GM21528 (cell line): ENCODE measurements around the gene IKZF3.

Experiments
- ATAC-seq: cut with Tn5 transposase; IDR thresholded peaks from one replicate; pipeline ENCODE4 v1.9.1; 2021; ENCODE audit warnings: mild to moderate bottlenecking, moderate library complexity; ENCODE audit not compliant: unreplicated experiment, low FRiP score

IKZF3 gene

DNA sequence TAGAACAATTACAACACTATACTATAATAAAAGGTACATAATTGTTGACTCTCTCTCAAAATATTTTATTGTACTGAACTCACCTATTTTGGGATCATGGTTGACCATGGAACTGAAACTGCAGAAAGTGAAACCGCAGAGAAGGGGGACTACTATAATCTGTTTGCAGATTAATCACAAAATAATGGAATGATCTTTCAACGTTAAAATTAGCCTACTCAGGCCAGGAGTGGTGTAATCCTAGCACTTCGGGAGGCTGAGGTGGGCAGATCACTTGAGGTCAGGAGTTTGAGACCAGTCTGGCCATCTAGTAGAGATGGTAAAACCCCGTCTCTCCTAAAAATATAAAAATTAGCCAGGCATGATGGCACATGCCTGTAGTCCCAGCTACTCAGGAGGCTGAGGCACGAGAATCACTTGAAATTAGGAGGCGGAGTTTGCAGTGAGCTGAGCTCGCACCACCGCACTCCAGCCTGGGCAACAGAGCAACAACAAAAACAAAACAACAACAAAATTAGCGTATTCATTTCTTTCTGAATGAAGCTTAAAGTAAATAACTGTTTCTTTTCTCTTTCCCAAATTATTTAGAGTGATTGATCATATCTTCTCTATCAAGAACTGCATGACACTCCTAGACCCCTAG is 45.6 kb downstream of the IKZF3 start:
- no peak for ATAC-seq

DNA sequence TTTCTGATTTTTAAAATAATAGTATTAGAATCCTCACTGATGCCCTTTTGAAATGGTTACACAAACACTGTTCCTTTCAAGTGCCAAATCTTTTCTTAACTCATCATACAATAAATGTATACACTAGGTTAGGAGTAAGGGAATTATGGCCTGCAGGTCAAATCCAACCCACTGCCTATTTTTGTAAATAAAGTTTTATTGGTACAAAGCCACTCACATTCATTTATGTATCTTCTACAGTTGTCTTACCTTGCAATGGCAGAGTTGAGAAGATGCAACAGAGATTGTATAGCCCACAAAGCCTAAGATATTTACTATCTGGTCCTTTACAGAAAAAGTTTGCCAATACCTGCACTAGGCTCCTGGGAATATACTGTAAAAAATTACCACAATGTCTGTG is 47.8 kb downstream of the IKZF3 start:
- no peak for ATAC-seq

DNA sequence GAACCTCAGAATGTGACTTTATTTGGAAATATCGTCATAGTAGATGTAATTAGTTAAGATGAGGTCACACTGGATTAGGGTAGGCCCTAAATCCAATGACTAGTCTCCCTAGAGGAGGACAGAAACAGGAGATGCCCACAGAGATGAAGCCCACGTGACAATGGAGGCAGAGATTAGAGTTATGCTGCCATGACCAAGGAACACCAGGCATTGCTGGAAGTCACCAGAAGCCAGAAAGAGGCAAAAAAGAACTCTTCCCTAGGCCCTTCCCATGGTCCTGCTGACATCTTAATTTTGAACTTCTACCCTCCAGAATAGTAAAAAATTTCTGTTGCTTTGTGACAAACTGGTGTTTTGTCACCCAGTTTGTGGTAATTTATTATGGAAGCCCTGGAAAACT is 49.6 kb downstream of the IKZF3 start:
- no peak for ATAC-seq

DNA sequence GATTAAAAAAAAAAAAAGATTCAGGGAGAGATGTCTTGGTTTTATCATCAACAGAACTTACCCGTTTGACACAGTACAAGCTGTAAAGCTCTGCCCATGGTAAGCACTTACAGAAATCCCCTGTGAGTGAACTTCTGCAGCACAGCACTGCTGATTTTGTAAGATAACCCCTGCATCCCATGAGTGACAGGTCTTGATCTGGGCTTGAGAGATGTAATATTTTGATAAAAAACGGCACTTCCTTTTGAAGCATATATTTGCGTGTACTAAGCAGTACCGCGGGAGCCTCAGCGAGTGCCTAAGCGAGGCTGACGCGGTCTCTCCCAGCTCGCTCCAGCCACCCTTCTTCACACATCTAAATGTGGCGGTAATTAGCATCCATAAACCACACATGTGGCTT is 50.5 kb downstream of the IKZF3 start:
- ATAC-seq, result no peak

DNA sequence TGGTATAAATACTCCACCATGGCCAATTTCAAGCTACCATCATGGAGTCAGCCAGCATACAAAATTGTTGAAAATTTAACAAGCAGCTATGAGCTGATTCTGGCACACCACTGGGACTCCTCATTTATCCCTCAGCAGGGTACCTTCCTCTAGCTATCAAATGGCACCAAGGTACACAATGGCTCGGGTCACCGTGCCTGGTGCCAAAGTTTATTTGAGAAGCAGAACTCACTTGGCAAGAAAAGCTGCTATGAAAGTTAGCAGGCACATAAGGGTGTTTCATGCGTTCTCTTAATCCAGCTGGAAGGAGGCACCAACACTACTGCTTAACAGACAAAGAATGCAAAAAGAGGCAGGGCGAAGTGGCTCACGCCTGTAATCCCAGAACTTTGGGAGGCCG is 51.6 kb downstream of the IKZF3 start:
- no peak for ATAC-seq

DNA sequence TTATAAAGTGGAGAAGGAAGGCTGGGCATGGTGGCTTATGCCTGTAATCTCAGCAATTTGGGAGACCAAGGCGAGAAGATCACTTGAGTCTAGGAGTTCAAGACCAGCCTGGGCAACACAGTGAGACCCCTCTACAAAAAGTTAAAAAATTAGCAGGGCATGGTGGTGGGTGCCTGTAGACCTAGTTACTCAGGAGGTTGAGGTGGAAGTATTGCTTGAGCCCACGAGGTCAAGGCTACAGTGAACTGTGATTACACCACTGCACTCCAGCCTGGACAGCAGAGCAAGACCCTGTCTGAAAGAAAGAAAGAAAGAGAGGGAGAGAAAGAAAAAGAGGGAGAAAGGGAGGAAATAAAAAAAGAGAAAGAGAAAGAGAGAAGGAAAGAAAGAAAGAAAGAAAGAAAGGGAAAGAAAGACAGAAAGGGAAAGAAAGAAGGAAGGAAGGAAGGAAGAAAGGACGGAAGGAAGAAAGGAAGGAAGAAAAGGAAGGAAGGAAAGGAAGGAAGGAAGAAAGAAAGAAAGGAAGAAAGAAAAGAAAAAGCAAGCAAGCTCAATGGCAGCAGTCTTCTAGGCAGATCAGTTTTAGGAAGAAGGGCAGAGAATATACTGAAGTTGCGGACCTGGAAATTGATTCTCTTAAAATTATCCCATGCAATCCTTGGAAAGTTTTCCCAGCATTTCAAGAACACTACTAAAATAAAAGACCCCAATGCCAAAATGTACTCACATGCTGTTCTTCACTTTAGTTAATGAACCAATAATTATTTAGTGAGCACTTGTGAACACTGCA is 53.0 kb downstream of the IKZF3 start:
- no peak for ATAC-seq

DNA sequence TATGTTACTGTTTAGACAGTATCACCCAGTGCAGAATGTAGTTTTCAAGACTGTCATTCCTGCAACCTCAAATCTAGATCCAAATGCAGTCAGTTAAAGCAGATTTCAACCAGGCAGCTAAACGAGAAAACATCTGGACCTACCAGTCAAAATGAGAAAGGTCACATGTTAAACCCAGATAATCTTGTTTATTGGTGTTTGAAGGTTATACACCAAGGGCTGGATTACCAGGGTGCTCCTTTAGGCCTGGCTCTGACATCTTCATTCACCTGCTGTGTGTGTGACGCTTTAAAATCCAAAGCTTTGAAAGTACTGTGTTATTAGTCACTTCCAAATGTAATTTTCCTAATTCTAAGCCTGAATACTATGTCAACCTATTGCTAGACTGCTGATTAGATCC is 54.9 kb downstream of the IKZF3 start:
- no peak for ATAC-seq

DNA sequence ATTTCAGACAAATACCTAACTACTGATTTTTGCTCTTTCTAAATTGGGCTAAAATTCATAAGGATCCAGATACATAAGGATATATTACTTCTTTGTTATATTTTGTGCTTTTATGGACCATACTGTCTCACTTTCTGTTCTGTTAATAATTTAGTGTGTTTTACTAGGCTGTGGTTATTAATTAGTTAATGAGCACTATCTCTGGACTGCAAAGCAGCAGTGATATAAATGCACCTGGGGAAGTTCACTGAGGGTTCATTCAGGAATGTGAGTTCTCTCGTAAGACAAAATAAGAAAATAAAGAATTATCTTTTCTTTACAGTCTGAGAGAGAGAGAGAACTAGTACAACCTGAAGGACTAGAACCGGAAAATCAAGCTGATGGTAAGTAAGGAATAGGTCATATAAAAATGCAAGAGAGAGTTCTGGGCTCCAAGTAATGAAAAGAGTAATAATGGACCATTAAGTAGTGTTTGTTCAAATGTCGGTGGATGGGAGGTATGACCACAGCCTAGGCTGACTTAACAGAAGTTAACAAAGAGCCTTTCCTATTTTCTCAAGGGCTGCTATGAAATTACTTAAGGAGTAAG is 55.6 kb downstream of the IKZF3 start:
- ATAC-seq, result no peak

DNA sequence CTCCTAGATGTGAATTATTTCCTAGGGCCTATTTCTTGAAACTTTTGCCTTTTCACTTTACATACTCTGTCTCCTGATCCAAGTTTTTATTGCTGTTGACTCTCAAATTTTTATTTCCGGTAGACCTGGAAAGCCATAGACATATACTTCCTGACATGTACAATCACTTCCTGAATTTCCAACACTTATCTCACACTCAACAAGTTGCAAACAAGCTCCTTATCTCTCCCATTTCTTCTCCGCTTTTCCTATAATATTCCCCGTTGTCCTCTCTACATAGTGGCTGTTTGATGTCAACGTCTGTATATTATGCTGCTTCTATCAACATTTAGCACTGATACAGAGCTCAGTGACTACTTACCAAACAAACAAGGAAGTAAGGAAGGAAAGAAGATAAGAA is 59.3 kb downstream of the IKZF3 start:
- no peak for ATAC-seq

DNA sequence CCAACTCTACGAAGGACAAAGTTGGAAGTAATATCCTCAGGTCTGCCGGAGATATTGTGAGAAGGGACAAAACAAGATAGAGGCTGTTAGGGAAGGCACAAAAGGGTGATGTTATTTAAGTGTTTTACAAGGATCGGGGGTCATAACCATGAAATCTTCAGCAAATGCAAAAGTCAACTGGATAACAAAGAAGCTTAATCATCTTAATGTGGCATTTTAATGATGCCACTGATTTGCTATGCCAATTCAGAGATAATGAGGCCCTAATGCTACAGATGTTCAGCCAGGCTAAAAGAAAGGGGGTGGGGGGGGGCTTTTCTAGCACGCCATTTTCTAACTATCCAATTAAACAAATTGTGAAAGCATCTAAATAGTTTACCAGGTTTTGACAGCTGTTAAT is 63.1 kb downstream of the IKZF3 start:
- no peak for ATAC-seq

DNA sequence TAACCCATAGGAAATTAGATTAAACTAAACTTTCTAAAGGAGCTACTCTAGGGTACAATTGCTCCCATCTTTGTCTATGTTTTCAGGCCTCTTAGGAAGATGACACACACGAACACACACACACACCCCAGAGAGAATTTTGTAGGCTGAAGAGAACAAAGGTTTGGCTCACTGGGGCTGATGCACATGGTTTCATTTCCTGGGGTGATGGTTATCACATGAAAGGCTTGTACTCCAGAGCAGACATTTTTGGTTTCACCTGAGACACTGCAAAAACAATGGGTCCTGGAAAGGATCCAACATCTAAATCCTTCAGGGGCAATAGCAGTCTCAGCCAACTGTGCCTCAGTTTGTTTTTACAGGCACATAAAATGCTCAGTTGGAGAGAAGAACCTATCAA is 63.6 kb downstream of the IKZF3 start:
- no peak for ATAC-seq

DNA sequence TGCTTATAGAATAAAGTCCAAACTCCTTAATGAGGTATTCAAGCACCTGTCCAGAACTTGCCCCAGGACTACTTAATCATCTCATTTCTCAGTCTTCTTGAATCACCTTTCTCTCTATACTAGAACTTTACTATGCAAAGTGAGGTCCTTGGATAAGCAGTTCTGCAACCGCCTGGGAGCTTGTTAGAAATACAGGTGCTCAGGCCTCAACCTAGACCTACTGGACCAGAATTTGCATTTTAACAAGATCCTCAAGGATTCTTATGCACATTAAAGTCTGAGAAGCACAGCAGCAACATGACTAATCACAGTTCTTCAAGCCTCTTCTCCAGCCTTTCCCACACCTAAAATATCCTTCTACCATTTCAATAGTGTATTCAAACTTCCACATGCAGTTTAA is 64.7 kb downstream of the IKZF3 start:
- ATAC-seq, result no peak

DNA sequence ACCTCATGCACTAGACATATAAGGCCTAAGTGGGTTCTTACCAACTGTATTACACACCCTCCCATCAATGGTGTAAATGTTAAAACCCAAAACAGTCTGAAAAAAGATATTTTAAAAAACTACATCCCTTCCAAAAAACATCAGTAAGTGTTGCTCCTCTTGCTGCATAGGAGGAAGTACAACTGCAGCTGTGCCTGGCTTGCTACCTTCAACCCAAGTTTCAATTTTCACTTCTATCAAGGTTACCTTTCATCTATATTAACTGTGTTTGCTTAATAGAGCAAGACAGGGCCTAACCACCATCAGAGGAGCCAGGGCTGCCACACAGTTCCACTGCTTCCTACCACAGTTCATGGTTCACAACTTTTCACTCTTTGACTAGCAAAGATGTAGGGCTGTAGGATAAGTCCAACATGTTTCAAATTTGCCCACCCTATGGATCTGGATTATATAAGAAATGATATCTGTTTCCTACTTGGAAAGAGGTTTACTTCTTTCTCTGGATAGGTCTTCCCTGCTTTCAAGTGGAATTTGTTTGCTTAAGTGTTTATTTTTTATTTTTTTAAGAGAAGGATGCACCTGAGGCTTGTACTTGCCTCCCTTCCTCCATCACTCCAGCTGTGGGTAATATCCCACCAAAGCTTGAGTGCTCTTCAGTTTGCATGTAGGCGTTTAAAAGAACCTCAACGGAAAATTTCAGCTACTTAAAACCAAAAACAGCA is 69.7 kb downstream of the IKZF3 start:
- peak; percentile 82 for ATAC-seq

DNA sequence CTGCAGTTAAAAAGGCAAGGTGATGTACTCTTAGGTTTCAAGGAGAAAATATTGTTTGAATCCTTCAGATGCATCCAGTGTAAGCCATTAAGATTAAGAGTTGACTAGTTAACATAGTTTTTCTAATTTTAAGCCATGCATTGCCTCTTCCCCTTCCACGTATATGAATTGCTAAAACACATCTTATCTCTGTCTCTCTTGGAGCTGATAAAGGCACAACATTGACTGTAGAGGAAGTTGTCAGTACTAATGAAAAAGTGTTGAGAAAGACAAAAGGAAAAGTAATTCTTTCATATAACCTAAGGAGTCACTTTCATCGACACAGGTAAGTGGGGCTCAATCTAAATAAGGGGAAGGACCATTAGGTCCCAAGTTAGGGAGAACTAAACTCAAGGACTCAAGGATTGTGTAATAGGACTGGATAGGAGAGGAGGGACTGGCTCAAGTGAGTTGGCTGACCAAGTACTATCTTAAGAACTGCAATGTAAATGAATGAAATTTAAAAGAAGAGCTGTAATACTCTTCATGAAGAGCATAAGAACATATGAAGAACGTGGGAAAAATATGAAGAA is 70.7 kb downstream of the IKZF3 start:
- no peak for ATAC-seq

DNA sequence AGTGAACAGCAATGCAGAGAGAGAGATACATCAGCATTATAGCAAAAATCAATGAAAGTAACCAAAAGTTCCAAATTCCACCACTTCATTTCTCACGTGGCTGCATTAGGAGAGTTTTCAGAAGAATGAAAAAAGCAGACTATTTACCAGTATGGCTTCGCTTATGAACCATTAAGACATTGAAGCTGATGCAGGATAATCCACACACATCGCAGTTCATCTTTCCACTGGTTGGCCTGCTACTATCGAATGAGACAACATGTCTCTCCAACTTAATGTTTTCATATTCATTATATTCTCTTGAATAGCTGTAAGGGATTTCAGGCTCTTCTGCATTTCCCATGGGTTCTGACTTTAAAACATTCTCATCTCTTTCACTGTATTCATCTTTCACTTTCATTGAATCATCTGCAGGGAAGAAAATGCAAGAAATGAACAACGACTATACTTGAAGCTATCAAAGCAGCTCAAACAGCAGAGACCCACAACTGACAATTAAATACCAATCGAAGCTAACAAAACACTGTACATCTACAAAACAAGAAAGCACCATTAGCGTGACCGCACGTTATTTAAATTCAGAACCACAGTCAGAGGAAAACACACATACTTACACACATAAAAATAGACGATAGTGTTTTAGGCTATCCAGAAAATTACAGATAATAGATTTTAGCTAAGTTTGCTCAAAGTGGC is 71.4 kb downstream of the IKZF3 start:
- ATAC-seq, result no peak

DNA sequence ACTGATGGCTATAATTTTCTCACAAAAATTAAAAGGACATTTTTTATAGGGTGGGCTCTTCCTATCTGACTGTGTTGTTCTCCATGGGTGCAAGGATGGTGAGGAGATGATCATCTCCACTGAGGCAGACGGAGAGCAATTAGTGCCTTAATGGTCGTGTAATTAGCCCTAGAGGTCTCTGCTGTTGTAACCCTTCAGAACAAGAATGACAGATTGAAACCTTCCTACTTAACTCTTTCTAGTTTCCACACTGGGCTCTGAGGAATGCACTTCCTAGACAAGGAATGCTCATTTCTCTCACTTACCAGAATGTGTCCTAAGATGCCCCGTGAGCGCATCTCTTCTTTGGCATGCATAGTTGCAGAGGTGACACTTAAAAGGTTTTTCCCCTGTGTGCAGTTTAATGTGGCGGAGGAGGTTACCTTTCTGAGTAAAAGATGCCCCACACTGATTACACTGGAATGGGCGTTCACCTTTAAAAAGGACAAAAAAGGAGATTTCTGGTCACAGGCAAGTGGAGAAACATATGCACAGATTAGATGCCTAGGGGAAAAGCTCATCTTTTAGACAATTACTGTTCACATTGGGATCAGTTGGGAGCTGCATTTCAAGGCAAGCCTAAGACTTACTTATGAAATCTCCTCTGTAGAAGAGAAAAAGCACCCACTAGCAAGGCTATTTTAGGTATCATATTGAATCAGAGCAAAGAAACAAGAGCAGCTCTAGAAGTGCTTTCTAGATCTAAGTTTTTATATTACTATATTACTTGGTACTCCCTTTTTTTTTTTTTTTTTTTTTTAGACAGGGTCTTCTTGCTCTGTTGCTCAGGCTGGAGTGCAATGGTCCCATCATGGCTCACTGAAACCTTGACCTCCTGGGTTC is 72.8 kb downstream of the IKZF3 start:
- ATAC-seq, result no peak

DNA sequence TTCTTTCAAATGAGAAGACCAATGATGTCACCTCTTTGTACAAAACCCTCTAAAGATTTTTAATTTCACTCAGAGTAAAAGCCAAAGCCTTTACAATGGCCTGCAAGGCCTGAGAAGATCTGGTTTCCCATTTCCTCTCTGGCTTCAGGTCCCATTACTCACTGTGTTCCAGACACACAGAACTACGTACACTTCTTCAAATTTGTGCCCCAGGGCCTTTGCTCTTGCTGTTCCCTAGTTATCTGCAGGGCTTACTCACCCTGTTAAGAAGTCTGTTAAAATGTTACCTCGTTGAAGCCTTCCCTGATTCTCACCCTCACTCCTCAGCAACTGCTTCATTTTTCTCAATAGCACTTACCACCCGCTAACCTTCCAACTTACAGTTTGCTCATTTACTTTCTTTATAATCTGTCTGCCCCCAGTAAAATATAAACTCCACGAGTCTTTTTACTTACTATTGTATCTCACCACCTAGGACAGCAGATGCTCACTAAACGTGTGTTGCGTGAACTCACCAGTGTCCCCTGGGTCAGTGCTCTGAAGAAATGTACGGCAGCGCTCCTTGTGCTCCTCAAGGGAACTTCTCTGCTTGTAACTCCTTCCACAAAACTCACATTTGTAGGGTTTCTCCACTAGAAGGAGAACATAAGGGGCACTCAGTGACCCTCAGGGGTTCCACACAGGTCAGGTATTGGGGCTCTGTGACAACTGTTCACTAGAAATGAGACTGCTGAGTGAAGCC is 76.2 kb downstream of the IKZF3 start:
- no peak for ATAC-seq

DNA sequence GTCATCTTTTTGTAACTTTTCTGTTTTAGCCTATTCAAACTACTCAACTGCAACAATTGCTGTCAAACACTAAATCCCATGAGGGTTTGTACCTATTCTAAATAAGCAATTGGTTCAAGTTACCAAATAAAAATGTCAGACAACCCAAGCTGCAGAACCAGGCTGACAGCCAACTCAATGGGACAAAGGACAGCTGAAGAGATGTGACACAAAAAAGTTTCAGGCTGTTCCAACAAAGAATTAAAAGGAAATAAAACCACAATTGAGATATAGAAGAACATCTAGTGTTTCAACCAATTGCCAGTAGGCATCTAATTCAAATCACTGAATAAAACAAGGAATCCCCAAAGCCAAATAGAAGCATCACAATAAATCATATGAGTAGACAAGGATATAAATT is 77.1 kb downstream of the IKZF3 start:
- ATAC-seq, result no peak

DNA sequence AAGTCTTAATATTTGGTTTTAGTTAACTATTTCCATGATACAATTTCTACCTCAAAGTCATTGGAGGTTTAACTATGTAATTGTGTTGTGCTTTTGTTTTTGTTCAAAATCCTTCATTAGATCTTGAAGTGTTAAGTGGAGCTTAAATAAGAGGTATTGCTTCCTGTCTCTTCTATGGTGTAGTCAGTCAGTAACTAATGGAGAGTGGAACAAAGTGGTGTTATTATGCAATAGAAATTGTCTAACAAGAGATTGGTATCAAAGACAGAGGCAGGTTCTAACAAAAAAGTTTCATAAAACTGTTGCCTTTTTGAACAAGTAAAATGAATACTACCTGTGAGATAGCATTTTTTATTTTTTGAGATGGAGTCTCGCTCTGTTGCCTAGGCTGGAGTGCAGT is 81.1 kb downstream of the IKZF3 start:
- ATAC-seq, result no peak
